ENCODE measurements around the gene DRAM2.
"Not testable (repeated sequence)": the region's sequence is repeated elsewhere in the genome, so short reads cannot be mapped to it uniquely, and the experiment has no call there.

Gene DRAM2

DNA sequence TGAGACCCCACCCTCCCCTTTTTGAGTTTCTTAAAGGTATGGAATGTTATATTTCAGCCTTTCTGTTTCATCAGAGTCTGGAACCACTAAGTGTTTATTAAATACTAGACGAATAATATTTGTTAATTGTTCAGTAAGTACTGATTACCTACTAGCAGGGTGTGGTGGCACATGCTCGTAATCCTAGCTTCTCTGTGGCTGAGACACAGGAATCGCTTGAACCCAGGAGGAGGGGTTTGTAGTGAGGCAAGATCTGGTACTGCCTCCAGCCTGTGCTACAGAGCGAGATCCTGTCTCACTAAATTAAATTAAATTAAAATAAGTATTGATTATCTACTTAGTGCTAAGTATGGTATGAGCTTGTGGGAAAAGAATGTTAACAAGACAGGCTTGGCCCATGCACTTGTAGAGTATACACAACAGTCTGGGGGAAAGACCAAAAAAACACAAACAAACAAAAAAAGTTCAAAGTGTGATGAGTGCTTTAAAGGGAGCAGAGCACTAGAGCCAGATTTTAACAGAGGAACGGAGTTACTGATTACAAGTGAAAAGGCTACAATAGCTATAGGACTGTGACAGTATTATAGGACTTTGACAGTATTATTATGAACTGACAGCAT lies 2.6 kb upstream of the DRAM2 start:
- no peak for DNase-seq (ENCODE audit: low spot score)

DNA sequence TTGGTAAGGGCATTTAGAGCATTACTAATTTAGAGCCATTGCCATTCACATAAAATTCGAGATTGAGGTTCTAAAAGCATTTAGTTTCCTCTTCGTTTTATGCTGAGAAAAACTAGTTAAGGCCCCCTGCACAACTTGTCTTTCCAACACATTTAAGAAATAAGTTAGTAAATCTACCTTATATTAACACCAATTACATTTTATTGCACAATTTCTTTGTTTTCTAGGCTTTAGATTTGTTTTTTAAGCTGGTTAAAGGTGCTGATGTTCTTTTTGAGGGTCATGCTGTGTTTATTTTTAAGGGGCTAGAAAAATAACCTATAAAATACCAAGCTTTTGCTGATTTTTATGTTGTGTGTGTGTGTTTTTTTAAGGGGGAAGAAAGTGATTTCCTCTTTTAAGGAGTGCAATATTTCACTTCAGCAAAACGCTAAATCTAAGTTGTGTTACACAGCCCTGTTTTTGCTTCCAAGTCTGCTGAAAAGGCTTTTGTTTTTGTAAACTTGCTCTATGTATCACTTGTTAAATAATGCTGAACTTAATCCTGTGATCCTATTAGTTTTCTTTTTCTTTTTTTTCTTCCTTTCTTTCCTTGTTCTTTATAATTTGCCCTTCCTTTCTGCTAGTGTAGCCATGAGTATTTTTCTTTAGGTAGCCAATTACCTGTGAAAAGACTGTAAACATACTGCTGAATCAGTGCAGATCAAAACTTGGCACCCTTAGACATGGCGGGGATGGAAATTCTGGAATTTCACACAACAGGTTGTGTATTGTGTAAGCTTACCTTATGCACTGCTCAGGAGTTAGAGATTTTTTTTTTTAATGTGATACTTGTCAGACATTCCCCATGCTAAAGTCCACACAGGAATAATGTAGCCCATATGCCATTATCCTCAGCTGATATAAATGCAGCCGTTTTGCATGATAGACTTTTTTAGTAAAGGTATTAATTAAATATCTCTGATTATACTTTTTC lies 1.6 kb upstream of the DRAM2 start:
- DNase-seq (ENCODE audit: low spot score): no peak

DNA sequence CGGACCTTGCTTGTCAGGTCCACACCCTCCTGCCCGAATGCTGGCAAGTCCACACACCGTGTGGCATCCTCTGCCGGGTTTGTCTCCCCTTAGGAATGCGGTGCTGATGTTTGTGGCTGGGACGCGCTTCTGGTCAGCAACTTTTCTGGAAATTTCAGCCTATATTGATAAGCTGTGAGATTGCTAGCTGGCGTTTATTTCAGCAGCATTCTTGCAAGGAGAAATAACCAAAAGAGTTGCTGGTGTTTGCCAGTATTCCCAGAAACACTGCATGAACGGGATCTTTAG lies 731 bp upstream of the DRAM2 start:
- peak; percentile 59 for DNase-seq (ENCODE audit: low spot score)

DNA sequence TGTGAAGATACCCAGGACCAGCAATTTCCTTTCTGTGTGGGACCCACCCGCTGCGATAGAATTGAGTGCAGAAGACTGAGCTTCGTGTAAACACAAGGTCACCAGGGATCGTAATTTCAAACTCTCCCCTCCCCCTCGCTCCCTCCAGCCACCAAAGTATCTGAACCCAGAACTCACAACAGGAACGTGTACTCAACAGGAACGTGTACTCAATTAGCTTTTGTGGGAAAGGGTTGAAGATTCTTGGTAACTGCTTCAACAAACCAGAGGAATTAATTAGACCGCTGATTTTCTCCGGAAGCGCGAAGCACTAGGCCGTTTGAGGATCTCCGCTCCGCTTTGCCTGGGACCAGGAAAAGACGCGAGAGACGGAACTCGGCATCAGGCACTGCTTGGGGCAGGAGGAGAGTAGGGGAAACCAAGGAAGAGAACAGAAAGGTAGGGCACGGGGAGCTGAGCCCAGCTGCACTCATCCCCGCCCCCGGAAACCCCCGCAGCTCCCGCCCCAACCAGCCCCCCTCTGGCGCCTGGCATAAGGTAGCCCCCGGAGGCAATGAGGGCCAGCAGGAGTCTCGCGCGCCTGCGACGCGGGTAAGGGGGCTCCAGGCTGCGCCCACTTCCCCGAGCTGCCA lies 453 bp downstream of the DRAM2 start:
- peak; percentile 48 for DNase-seq (ENCODE audit: low spot score)

DNA sequence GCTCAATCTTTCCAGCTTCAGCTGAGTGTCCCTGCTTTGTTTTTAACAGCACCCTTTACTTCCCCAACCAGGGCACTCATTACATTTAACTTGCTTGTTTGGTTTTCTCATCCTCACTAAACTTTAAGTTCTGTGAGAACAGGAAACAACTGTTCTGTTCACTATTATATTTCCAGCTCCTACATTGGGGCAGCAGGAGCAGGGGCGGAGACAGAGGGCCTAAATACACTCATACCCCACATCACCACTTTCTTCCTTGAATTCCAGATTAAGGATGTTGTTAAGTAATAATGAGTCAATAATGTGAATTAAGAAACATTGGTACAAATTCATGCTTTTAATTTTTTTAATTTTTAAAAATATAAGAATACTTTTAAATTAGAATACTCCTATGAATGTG lies 6.0 kb downstream of the DRAM2 start:
- no peak for DNase-seq (ENCODE audit: low spot score)

DNA sequence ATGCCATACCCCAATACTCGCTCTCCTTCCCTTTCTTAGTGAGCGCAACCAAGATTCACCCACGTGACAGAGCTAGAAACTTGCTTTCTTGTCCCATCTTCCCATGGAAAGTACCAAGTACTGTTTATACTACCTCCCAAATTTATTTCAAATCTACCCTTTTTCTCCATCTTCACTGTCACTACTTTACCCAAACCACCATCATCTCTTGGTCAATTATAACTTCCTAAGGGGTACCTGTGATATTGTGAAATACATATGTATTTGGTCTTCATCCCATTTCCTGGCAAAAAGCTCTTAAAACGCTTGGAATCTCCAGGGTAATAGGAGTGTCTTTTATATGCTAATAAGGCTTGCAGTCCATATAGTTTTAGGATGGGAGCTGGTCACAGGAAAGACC lies 8.2 kb downstream of the DRAM2 start:
- DNase-seq (ENCODE audit: low spot score): no peak

DNA sequence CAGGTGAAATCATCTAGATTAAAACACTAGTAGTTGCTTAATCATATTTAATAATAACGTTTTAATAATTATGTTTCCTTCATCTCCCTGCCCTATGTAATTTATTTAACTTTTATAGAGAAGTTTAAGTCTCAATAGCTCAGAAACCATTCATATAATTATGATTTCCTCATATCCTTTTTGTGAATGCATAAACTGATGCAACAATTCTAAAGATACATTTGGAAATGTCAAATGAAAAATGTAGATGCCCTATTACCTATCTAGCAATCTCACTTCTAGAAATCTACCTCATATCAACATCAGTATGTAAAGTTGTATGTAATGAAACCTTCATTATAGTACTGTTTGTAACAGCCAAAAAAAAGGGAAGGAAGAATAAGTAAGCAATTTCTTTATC lies 10.5 kb downstream of the DRAM2 start:
- DNase-seq (ENCODE audit: low spot score): no peak

DNA sequence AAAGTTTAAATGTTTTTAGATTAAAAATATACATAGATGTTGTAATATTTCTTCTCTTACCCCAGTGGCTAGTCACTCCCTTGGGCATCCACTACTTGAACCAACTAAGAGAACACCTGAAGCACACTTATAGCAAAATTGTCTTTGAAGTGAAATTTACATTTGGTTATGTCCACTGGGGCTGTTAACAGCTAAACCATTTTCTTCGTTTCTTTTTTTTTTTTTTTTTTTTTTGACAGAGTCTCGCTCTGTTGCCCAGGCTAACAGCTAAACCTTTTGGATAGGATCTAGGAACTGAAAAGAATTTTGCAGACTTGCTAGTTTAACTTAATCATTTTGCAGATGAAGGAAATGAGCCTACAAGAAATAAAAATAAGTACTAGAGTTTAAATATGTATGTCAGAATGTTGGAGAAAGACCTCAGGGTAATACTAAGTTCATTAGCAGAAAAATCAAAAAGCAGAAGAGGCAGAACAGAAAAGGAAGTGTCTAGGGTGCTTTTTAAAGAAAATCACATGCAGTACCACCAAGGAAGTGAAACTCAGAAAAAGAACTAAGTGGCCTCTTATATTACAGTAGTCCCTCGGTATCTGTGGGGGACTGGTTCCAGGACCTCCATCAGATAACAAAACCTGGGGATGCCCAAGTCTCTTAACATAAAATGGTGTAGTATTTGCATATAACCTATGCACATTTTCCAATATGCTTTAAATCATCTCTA lies 11.8 kb downstream of the DRAM2 start:
- DNase-seq (ENCODE audit: low spot score): no peak

DNA sequence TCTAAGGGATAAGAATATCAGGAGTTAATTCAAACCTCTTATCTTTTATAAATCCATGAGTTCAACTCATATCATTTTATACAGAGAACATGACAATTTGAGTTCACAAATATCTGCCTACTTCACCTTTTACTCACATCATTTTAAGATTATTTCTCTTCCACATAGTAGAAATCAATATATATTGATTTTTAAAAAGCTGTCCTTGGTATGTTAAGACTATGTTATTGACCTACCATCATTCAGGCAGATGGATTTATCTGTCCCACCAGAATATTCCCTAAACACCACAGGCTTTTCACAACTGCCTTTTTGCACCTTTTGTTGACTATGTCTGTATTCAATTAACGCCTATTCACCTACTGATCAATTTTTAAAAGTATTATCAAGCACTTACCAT lies 13.5 kb downstream of the DRAM2 start:
- no peak for DNase-seq (ENCODE audit: low spot score)

DNA sequence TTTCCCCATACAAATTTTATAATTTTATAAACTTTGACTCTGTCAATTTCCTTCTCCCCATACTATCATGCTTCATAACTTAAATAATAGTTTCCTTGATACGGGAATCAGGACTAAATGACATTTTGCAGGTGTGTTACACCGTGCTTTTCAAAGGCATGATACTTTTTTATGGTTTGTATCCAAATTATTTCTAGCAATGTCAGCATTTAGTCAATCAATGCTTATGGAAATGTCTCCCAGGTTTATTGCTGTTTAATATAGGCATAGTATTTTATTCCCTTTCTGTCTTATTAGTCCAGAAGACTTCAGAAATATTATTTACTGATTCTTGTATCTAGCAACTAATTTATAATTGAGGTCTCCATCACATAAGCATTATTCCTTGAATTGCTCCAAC lies 23.4 kb downstream of the DRAM2 start:
- no peak for DNase-seq (ENCODE audit: low spot score)

DNA sequence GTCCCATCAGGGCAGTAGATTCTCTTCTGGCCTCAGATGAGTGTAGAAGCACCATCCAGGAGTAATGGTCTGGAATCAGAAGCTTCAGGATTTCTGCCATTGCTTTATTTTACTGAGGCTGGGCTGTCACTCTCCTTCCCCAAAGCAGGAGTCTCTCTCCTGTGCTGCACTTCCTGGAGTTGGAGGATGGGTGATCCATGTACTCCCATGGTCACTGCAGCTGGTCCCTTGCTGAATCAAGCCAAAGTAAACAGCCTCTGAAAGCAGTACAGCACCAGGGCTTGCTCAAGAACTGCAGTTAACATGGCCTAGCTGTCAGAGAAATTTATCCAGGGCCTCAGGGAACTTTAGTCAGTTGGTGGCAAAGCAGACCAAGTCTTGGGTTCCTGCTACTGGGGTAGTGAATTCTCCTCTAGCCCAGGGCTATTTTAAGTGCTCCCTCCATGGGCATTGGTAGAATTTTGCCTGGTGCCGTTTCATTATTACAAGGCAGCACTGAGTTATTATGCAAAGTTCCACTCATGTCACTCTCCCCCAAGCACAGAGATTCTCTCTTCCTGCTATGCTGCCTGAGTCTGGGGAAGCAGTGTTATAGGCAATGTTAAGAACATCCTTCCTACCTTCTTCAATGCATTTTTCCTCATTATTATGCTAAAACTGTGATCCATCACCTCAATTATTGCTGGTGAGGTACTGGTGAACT lies 29.5 kb downstream of the DRAM2 start:
- DNase-seq (ENCODE audit: low spot score): peak; percentile 5

DNA sequence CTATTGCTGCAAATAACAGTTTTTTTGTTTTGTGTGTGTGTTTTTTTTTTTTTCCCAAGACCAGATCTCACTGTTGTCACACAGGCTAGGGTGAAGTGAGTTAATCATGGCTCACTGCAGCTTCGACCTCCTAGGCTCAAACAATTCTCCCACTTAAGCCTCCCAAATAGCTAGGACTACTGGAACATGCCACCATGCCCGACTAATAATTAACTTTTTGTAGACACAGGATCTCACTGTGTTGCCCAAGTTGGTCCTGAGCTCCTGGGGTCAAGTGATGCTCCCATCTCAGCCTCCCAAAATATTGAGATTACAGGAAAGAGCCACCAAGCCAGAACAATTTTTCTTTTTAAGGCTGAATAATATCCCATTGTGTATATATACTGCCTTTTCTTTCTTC lies 34.9 kb downstream of the DRAM2 start:
- no peak for DNase-seq (ENCODE audit: low spot score)

DNA sequence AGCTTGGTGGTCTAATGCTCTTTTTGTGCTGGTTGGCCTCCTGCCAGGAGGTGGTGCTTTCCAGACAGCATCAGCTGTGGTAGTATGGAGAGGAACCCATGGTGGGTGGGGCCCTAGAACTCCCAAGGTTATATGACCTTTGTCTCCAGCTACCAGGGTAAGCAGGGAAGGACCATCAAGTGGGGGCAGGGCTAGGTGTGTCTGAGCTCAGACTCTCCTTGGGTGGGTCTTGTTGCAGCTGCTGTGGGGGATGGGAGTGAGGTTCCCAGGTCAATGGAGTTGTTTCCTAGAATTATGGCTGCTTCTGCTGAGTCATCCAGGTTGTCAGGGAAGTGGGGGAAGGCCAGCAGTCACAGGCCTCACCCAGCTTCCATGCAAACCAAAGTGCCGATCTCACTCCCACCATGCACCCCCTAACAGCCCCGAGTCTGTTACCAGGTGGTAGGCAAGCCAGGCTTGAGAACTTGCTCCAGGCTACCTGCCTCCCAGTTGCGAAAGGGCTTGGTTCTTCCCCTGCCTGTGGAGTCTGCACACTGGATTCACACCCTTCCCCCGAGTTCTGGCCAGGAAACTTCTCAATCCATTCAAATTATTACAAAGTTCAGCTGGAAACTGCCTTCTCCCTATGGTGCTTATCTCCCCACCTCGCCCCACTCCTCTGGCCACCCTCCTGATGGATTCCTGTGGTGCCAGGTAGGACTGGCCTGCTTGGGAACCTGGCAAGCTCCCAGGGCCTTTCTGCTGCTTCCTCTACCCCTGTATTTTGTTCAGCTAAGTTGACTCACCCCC lies 37.8 kb downstream of the DRAM2 start:
- DNase-seq (ENCODE audit: low spot score): no peak

DNA sequence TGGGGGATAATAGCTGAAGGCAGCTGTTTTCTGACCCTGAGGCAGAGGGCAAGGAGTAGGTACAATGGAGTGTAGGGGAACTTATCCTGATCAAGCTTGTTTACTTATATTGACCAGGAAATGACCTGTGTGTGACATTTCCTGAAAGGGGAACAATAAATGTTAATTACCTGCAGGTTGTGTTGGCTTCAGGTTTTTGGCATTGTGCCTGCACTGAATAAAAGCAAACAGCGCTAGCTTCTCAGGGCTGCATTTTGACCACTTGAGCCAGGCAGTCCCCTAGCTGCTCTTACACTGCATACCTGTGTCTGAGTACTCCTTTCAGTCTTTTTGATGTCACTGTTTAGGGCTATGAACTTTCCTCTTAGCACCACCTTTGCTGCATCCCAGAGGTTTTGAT lies 40.6 kb downstream of the DRAM2 start:
- DNase-seq (ENCODE audit: low spot score): no peak

DNA sequence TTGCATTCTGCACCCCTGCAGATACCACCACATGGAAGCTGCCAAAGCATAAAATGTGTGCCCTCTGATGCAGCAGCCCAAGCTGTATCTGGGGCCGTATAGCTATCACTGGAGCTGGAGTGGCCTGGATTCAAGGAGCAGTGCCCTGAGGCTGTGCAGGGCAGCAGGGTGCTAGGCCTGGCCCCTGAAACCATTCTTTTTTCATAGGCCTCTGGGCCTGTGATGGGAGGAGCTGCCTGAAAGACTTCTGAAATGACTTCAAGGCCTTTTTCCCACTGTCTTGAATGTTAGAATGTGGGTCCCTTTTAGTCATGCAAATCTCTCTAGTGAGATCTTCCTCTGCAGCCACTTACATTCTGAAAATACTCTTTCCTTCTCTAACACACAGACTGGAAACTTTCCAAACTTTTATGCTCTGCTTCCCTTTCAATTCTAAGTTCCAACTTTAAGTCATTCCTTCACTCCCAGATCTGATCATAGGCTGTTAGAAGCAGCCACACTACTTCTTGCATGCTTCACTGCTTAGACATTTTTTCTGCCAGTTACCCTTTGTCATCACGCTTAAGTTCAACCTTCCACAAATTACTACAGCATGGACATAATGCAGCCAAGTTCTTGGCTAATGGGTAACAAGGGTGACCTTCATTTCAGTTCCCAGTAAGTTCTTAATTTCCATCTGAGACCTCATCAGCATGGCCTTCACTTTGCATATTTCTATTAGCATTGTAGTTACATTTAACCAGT lies 42.4 kb downstream of the DRAM2 start:
- DNase-seq (ENCODE audit: low spot score): no peak

DNA sequence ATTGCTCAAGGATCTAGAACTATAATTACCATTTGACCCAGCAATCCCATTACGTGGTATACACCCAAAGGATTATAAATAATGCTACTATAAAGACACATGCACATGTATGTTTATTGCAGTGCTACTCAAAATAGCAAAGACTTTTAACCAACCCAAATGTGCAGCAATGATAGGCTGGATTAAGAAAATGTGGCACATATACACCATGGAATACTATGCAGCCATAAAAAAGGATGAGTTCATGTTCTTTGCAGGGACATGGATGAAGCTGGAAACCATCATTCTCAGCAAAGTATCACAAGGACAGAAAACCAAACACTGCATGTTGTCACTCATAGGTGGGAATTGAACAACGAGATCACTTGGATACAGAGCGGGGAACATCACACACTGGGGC lies 44.5 kb downstream of the DRAM2 start:
- DNase-seq (ENCODE audit: low spot score): not testable (repeated sequence)

DNA sequence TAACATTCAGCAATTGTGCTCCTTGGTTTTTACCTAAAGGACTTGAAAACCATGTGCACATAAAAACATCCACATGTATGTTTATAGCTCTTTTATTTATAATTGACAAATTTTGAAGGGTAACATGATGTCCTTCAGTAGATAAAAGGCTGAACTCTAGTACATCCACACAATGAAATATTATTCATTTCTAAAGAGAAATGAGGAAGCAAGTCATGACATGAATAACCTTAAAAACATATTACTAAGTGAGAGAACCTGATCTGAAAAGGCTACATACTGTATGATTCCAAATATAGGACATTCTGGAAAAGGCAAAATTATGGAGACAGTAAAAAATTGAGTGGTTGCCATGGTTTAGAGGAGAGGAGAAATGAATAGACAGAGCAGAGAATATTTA lies 50.3 kb downstream of the DRAM2 start:
- DNase-seq (ENCODE audit: low spot score): no peak

DNA sequence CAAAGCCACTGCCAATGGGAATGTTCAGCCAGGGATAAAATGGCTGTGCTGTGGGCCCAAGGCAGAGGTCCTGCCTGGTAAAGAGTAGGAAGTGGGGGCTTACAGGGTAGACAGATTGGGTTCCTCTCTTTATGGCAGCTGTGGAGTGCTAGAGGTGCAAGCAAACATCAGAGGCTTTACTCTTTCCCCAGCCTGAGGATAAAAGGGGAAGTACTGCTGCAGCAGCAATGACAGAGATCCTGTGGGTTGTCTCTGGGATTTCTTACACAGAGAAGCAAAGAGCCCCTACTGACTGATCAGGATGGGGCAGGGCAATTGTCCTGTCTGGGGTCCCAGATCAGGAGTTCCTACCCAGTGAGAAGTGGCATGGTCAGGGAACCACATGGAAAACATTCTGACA lies 54.2 kb downstream of the DRAM2 start:
- DNase-seq (ENCODE audit: low spot score): no peak

DNA sequence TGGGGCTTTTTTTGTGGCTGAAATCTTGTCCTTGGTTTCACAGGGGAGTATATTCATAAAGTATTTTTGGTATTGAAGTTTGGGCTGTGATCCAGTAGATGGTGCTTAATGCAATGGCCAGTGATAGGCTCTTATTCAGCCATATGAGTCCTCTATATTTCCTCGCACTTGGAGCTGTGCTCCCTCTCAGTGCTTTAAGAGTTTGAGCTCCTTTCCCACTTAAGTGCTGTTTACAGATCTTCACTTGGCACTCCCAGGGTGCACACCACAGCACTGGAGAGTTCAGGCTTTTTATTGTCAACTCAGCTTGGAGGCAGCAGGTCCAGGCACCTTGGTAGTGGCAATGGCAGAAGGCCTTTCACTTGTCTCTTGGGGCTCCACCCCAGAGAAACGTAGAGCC lies 54.9 kb downstream of the DRAM2 start:
- DNase-seq (ENCODE audit: low spot score): no peak

DNA sequence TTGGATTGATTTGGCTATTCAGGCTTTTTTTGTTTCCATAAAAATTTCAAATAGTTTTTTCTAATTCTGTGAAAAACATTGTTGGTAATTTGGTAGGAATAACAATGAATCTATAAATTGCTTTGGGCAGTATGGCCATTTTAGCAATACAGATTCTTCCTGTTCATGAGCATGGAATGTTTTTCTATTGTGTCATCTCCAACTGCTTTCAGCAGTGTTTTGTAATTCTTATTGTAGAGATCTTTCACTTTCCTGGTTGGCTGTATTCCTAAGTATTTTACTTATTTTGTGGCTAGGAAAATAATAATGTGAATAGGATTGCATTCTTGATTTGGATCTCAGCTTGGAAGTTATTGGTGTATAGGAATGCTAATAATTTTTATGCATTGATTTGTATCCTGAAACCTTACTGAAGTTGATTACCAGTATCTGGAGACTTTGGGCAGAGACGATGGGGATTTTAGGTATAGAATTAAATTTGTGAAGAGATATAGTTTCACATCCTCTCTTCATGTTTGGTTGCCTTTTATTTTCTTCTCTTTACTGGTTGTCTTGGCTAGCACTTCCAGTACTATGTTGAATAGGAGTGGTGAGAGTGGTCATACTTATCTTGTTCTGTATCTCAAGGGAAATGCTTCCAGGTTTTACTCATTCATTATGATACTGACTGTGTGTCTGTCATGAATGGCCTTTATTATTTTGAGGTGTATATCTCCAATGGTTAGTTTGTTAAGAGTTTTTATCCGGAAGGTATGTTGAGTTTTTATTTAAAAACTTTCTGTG lies 57.3 kb downstream of the DRAM2 start:
- no peak for DNase-seq (ENCODE audit: low spot score)

Data from HuH-7.5 (cell line).